H1 (cell line): Measurements from ENCODE around the gene ZNF500. TPM values are rescaled to one million over a fixed set of nuclear protein-coding genes. Genes with fewer than 3 reads are reported as not detected.

ENCODE experiments used
- CTCF ChIA-PET: fragments of 300-600 bp; sonication (Branson Sonifier 250); formaldehyde crosslinking; loops from one replicate; lab custom pipeline; 2021; ENCODE audit not compliant: partially characterized antibody; lab: Charles Lee
- POLR2A ChIA-PET: fragments of 300-600 bp; sonication (Branson Sonifier 250); formaldehyde crosslinking; loops from one replicate; lab custom pipeline; 2021; ENCODE audit warnings: inconsistent platforms; ENCODE audit not compliant: partially characterized antibody; lab: Charles Lee
- DNase-seq, 2 experiments: peaks; one replicate each; pipeline versions ENCODE4 v3.0.0 to v3.0.0-alpha.2; 2010 to 2022; ENCODE audit warnings: low spot score in 2 of 2, low read depth in 1 of 2, mixed read lengths in 1 of 2
- FAIRE-seq: peaks from 2 replicates; lab custom pipeline; 2011; peaks lifted over from hg19 to GRCh38; lab: Jason Lieb, UNC
- H2AFZ ChIP-seq: 2 replicates; pipeline ENCODE4 v1.8.1; 2012; ENCODE audit warnings: low read length, inconsistent platforms
- H2AK5ac ChIP-seq: 2 replicates; pipeline ENCODE4 v1.6.1; 2013; ENCODE audit warnings: low read depth, low read length
- H2BK120ac ChIP-seq: replicated peaks from 2 replicates; pipeline ENCODE3; 2013; ENCODE audit warnings: low read depth, low read length, inconsistent platforms
- H2BK12ac ChIP-seq: 2 replicates; pipeline ENCODE4 v1.6.1; 2013; ENCODE audit warnings: low read depth, low read length
- H2BK15ac ChIP-seq: 2 replicates; pipeline ENCODE4 v1.6.1; 2013; ENCODE audit warnings: low read length
- H2BK20ac ChIP-seq: 2 replicates; pipeline ENCODE4 v1.6.1; 2013; ENCODE audit warnings: low read length
- H2BK5ac ChIP-seq: 2 replicates; pipeline ENCODE4 v1.6.1; 2013; ENCODE audit warnings: low read depth, low read length
- H3K14ac ChIP-seq: 2 replicates; pipeline ENCODE4 v1.6.1; 2013; ENCODE audit warnings: inconsistent platforms; ENCODE audit not compliant: insufficient read length
- H3K18ac ChIP-seq: 2 replicates; pipeline ENCODE4 v1.6.1; 2013; ENCODE audit warnings: low read length; ENCODE audit errors: extremely low read depth
- H3K23ac ChIP-seq: 2 replicates; pipeline ENCODE4 v1.6.1; 2013; ENCODE audit warnings: inconsistent platforms; ENCODE audit not compliant: insufficient read length
- H3K23me2 ChIP-seq: 2 replicates; pipeline ENCODE4 v1.6.1; 2013; ENCODE audit warnings: low read depth, low read length
- H3K27ac ChIP-seq: 2 replicates; pipeline ENCODE4 v1.6.1; 2011; ENCODE audit warnings: low read depth, low read length, inconsistent platforms
- H3K27me3 ChIP-seq, 4 experiments: replicated peaks in 1 of 4; 1 replicate in 1 of 4; 2 replicates in 3 of 4; pipeline versions ENCODE4 v1.6.1 to v1.8.1; 2011 to 2013; ENCODE audit warnings: low read length in 3 of 4, mild to moderate bottlenecking in 3 of 4, inconsistent platforms in 2 of 4, mixed read lengths in 2 of 4, moderate library complexity in 1 of 4; ENCODE audit not compliant: control insufficient read depth in 3 of 4, insufficient read depth in 3 of 4; ENCODE audit errors: extremely low read depth in 1 of 4
- H3K36me3 ChIP-seq, 4 experiments: 2 replicates each; pipeline versions ENCODE4 v1.6.1 to v1.8.1; 2011 to 2013; ENCODE audit warnings: mild to moderate bottlenecking in 4 of 4, low read length in 3 of 4, moderate library complexity in 2 of 4, control low read depth in 1 of 4, inconsistent platforms in 1 of 4; ENCODE audit not compliant: insufficient read depth in 4 of 4, control insufficient read depth in 2 of 4
- H3K4ac ChIP-seq: replicated peaks from 2 replicates; pipeline ENCODE3; 2013; ENCODE audit warnings: low read length, low read depth, mixed read lengths, inconsistent platforms; ENCODE audit not compliant: insufficient read length
- H3K4me1 ChIP-seq, 4 experiments: replicated peaks in 1 of 4; 1 replicate in 1 of 4; 2 replicates in 3 of 4; pipeline versions ENCODE4 v1.6.1 to v1.8.1; 2011 to 2013; ENCODE audit warnings: low read length in 3 of 4, inconsistent platforms in 2 of 4, mixed read lengths in 1 of 4; ENCODE audit not compliant: insufficient read depth in 4 of 4, control insufficient read depth in 3 of 4
- H3K4me2 ChIP-seq, 2 experiments: 2 replicates each; pipeline versions ENCODE4 v1.6.1 to v1.8.1; 2011 to 2013; ENCODE audit warnings: low read depth in 2 of 2, low read length in 2 of 2, control low read depth in 1 of 2, inconsistent platforms in 1 of 2, mild to moderate bottlenecking in 1 of 2; ENCODE audit not compliant: insufficient read depth in 1 of 2
- H3K4me3 ChIP-seq, 4 experiments: fragments of 200-600, 300-600 bp in 1 of 4; sonication (generic), shearing (Covaris generic), sonication (Bioruptor Twin) in 1 of 4; 2 replicates each; pipeline versions ENCODE4 v1.5.1 to v1.8.1; 2011 to 2016; ENCODE audit warnings: low read length in 4 of 4, low read depth in 3 of 4, control low read depth in 2 of 4, inconsistent platforms in 2 of 4, mild to moderate bottlenecking in 2 of 4, mixed read lengths in 1 of 4, moderate library complexity in 1 of 4; ENCODE audit not compliant: insufficient read depth in 2 of 4; ENCODE audit errors: extremely low read depth in 1 of 4
- H3K56ac ChIP-seq: replicated peaks from 2 replicates; pipeline ENCODE3; 2013; ENCODE audit warnings: low read depth, mild to moderate bottlenecking, mixed read lengths, low read length, inconsistent platforms; ENCODE audit not compliant: insufficient read length
- H3K79me1 ChIP-seq: 2 replicates; pipeline ENCODE4 v1.6.1; 2013; ENCODE audit warnings: low read depth, low read length, control low read depth
- H3K79me2 ChIP-seq, 2 experiments: 2 replicates each; pipeline versions ENCODE4 v1.6.1 to v1.8.1; 2012 to 2013; ENCODE audit warnings: low read length in 2 of 2, mild to moderate bottlenecking in 2 of 2, inconsistent platforms in 1 of 2; ENCODE audit not compliant: insufficient read depth in 2 of 2, control insufficient read depth in 1 of 2
- H3K9ac ChIP-seq, 4 experiments: replicated peaks in 1 of 4; 1 replicate in 1 of 4; 2 replicates in 3 of 4; pipeline versions ENCODE4 v1.6.1 to v1.8.1; 2011 to 2013; ENCODE audit warnings: low read depth in 3 of 4, low read length in 3 of 4, control low read depth in 2 of 4, mild to moderate bottlenecking in 2 of 4, moderate library complexity in 2 of 4, inconsistent platforms in 1 of 4; ENCODE audit errors: extremely low read depth in 1 of 4
- H3K9me3 ChIP-seq, 2 experiments: 2 replicates each; pipeline versions ENCODE4 v1.6.1 to v1.8.1; 2012 to 2013; ENCODE audit warnings: mild to moderate bottlenecking in 2 of 2, moderate library complexity in 2 of 2, control low read depth in 1 of 2, inconsistent platforms in 1 of 2, low read depth in 1 of 2, low read length in 1 of 2, mixed read lengths in 1 of 2; ENCODE audit not compliant: insufficient read depth in 2 of 2
- H4K20me1 ChIP-seq, 2 experiments: replicated peaks in 1 of 2; 2 replicates each; pipeline versions ENCODE3 to v1.8.1; 2011 to 2013; ENCODE audit warnings: inconsistent platforms in 2 of 2, low read length in 2 of 2, mild to moderate bottlenecking in 1 of 2; ENCODE audit not compliant: insufficient read depth in 2 of 2, control insufficient read depth in 1 of 2
- H4K5ac ChIP-seq: 2 replicates; pipeline ENCODE4 v1.6.1; 2013; ENCODE audit warnings: low read length, low read depth, mixed read lengths, inconsistent platforms; ENCODE audit not compliant: insufficient read length
- H4K8ac ChIP-seq: 2 replicates; pipeline ENCODE4 v1.8.0; 2013; ENCODE audit warnings: mild to moderate bottlenecking, moderate library complexity, low read length, inconsistent platforms; ENCODE audit not compliant: insufficient read depth; ENCODE audit errors: extremely low read depth
- H4K91ac ChIP-seq: replicated peaks from 2 replicates; pipeline ENCODE3; 2013; ENCODE audit warnings: low read length, mixed read lengths, inconsistent platforms; ENCODE audit not compliant: insufficient read length
- ASH2L ChIP-seq: fragments of 200-600, 300-600 bp; sonication (generic); IDR thresholded peaks from one replicate; pipeline ENCODE4 v1.7.1; 2017; ENCODE audit warnings: low read length
- GABPA ChIP-seq: IDR thresholded peaks from 2 replicates; pipeline ENCODE4 v1.6.1; 2011; ENCODE audit warnings: mild to moderate bottlenecking, low read length, moderate library complexity, borderline replicate concordance; ENCODE audit not compliant: insufficient read depth
- HDAC6 ChIP-seq: IDR thresholded peaks from one replicate; pipeline ENCODE4 v1.7.1; 2012; ENCODE audit warnings: low read depth, mild to moderate bottlenecking, inconsistent platforms, low read length, moderate library complexity
- PHF8 ChIP-seq: fragments of 200-600 bp; sonication (generic); conservative IDR thresholded peaks from 2 replicates; pipeline ENCODE4 v1.7.1; 2012; ENCODE audit warnings: low read depth, mild to moderate bottlenecking, inconsistent platforms, low read length, moderate library complexity
- TBP ChIP-seq: IDR thresholded peaks from 2 replicates; pipeline ENCODE4 v1.6.1; 2011; ENCODE audit warnings: low read depth, low read length, improper control_type of control experiment
- WGBS, 2 experiments: shearing (Covaris generic) in 1 of 2; methylation state at CpG; one replicate each; pipeline versions ENCODE4 v1.1.6 to v1.1.7; 2013 to 2015; ENCODE audit warnings: low lambda C conversion rate in 2 of 2, mixed read lengths in 2 of 2, inconsistent platforms in 1 of 2, low coverage in 1 of 2, missing lambda C conversion rate in 1 of 2; ENCODE audit not compliant: insufficient replicate concordance in 2 of 2, insufficient coverage in 1 of 2, insufficient read length in 1 of 2; ENCODE audit errors: extremely low coverage in 1 of 2, missing lambda C conversion rate in 1 of 2; 5-methylcytosine and 5-hydroxymethylcytosine counted together
- polyA plus RNA-seq, 7 experiments: library from polyadenylated mRNA; depleted of rRNA in 3 of 7; stranded (reverse) in 5 of 7; unstranded in 2 of 7; fragments of >200 nt in 5 of 7; fragments of 200-250 nt in 2 of 7; gene quantifications; 1 replicate in 5 of 7; 2 replicates in 1 of 7; 4 replicates in 1 of 7; pipeline versions ENCODE4 v1.2.1 to v1.2.3, GENCODE V29; 2011 to 2013; ENCODE audit warnings: missing spikeins in 2 of 7, mixed read lengths in 2 of 7
- total RNA-seq: library from RNA; stranded (reverse); fragmentation: NEBNext Ultra II Directional; extraction: Animal tissue kit (Norgen Biotek cat#: 25700); gene quantifications from 2 replicates; pipeline ENCODE4 v1.2.1, GENCODE V29; 2021
- TF ChIP-seq, protein P1 (sequence below): IDR thresholded peaks from 2 replicates; pipeline ENCODE4 v1.6.1; 2012; ENCODE audit warnings: inconsistent platforms

ZNF500 gene
- total and polyA plus RNA-seq, 2 of the 8 experiments (the other 6 are each of a cell fraction or from before 2014, with no cell fraction given): 10.3 to 10.4 TPM

- Histone ChIP-seq H3K4ac (no peak overlapping the region), H3K9ac (no peak overlapping the region), H3K4me1 (peaks cover 0 to 8% (median 4%) of the 10 kb centered on the region in 4 experiments; a peak in 6 of 7 replicates), H4K8ac (no peak overlapping the region), H2AK5ac (no peak overlapping the region), H3K79me1 (no peaks in the 10 kb centered on the region), H2BK120ac (no peak overlapping the region), H3K27ac (no peak overlapping the region), H3K4me3 (no peak overlapping the region), H2BK5ac (no peak overlapping the region), H3K9me3 (no peaks in the 10 kb centered on the region), H4K5ac (no peak overlapping the region), H3K79me2 (no peaks in the 10 kb centered on the region), H2BK20ac (no peak overlapping the region), H4K20me1 (no peaks in the 10 kb centered on the region), H2AFZ (no peak overlapping the region), H3K27me3 (no peaks in the 10 kb centered on the region), H3K23ac (no peak overlapping the region), H2BK12ac (no peak overlapping the region), H3K56ac (no peak overlapping the region), H2BK15ac (no peak overlapping the region), H3K4me2 (no peak overlapping the region), H4K91ac (no peak overlapping the region), H3K23me2 (no peaks in the 10 kb centered on the region), H3K14ac (no peak overlapping the region), H3K18ac (no peak overlapping the region), H3K36me3 (peaks cover 2 to 16% (median 12%) of the 10 kb centered on the region in 4 experiments; a peak in 6 of 8 replicates)
- whole genome bisulfite sequencing, 2 experiments: 94% methylated on average over 14 of the region's 14 CpGs; no CpG with 5 or more reads in 1 of the 2 experiments
- ChIA-PET POLR2A (interaction anchor here (0.8 to 3.2 kb wide), 5 partner anchors 10 to 21 kb away, joined by 3 to 30 read pairs (median 4); partner anchors contain the start of genes ANKS3 and DNAAF8), CTCF (interaction anchor here (1.6 kb wide), 1 partner anchor 12 kb away, joined by 6 read pairs; no protein-coding TSS in a partner anchor)
- DNase-seq: no peak
- FAIRE-seq: no peak
- TF ChIP-seq GABPA (no peak), ASH2L (no peak), PHF8 (no peak), TBP (no peak), HDAC6 (no peak)
- TF ChIP-seq, protein P1, sequence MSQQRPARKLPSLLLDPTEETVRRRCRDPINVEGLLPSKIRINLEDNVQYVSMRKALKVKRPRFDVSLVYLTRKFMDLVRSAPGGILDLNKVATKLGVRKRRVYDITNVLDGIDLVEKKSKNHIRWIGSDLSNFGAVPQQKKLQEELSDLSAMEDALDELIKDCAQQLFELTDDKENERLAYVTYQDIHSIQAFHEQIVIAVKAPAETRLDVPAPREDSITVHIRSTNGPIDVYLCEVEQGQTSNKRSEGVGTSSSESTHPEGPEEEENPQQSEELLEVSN: no peak
Observed at GRCh38 chr16:4747906-4748681, 18.9 kb downstream of the ZNF500 start.
